Putamen (tissue), 1 donor: ENCODE results near the gene SLC51A.
"Not testable (repeated sequence)": the region's sequence is repeated elsewhere in the genome, so short reads cannot be mapped to it uniquely, and the experiment has no call there.

ENCODE experiments used
- DNase-seq: peaks from one replicate; pipeline ENCODE4 v3.0.0-alpha.2; 2016; ENCODE audit warnings: low spot score

The SLC51A gene

GRCh38 chr3:196216089-196216564 is at the start of gene SLC51A:
Gene SLC51A (plus strand): TSS chr3:196216534. CDS start chr3:196216713, 179 bp downstream.
- DNase-seq: no peak

DNA sequence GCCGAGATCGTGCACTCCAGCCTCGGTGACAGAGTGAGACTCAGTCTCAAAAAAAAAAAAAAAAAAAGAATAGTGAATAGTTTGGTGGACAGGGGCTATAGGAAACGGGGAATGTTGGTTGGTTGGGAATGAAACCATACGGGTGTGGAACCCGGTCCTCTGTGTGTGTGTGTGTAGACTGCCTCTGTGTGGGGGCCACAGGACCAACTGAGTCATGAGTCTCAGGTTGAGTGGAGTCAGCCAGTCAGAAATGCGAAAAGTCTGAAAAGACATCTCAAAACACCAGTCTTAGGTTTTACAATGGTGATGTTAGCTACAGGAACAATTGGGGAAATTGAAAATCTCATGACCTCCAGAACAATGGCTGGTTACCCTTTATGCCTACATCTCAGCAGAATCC is 49.6 kb upstream of the SLC51A start:
- DNase-seq: no peak

GRCh38 chr3:196168808-196169391 is 47.4 kb upstream of the SLC51A start:
- DNase-seq: no peak

DNA sequence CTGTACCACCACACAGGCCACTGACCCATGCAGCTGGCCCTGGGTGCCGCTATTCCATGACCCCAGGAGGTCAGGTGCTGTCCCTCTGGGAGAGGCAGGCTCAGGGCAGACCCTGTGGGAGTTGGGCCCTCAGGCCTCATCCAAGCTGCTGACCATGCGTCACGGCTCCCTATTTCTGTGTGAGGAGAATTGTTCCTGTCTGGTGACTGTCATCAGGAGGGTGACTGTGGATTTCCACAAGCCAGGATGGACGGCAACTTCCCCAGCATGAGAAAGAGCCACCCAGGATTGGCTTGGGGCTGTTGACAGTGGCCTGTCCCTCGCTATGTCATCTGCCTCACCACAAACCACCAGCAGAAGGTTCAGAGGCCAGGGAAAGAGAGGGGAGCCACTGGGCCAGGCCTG is 46.5 kb upstream of the SLC51A start:
- DNase-seq: no peak

DNA sequence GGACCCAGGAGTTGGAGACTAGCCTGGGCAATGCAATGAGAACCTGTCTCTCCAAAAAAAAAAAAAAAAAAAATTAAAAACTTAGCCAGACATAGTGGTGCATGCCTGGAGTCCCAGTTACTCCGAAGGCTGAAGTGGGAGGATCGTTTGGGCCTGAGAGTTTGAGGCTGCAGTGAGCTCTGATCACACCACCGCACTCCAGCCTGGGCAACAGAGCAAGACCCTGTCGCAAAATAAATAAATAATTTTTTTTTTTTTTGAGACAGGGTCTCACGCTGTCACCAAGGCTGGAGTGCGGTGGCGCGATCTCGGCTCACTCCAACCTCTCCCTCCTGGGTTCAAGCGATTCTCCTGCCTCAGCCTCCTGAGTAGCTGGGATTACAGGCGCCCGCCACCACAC is 46.0 kb upstream of the SLC51A start:
- DNase-seq: not testable (repeated sequence)

DNA sequence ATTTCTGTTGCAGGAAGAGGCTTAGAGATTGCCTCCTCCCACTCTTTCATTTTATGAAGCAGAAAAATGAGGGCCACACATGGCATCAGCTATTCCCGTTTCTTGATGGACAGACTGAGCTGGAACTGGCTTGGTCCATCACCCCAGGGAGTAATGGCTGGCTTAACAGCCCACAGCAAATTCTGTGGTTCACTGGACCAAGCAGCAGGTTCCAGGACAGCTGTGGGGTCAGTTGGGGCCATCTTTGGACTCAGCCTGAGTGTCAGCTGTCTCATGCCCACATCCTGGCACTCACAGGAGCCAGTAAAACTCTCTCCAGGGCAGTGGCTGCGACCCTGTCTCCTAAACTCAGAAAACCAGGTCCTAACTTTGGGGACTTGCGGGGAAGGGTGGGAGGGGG is 41.7 kb upstream of the SLC51A start:
- no peak for DNase-seq

DNA sequence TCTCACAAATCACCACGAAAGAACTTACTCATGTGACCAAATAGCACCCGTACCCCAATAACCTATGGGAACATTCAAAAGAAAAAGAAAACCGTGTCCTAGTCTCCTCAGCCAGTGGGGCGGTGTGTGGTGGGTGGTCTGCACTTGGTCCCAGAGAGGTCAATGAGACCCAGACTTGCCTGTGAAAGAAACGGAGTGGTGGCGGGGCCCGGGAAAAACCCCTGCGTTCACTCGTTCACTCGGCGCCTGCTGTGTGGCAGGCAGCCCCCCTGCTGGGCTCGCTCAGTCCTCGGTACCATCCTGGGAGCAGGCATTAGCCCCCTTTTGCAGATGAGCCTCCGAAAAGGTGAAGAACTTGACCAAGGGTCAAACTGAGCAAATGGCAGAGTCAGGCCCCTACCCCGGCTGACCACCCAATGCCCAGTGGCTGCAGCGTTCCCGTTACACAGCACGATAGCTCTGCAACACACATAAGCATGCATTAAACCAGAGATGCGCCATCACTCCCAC is 41.2 kb upstream of the SLC51A start:
- no peak for DNase-seq

DNA sequence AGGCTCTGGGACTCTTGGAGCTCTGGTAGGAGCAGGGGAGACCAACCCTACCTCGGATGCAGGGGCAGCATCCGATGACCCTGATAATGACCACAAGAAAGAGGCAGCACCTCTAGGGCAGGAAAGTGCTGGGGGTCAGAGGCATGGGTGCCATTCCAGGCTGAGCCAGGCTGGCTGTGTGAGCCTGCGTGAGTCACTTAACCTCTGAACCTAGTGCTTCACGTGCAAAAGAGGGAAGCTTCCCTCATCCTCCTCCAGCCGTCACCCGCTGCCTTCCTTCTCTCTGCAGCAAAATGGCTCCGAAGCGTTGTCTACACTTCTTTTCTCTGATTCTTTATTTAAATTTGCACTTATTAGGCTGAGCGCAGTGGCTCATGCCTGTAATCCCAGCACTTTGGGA is 40.6 kb upstream of the SLC51A start:
- no peak for DNase-seq

GRCh38 chr3:196177567-196177966 is 38.8 kb upstream of the SLC51A start:
- DNase-seq: no peak

GRCh38 chr3:196177967-196178366 is 38.4 kb upstream of the SLC51A start:
- no peak for DNase-seq

GRCh38 chr3:196178993-196179379 is 37.3 kb upstream of the SLC51A start:
- DNase-seq: no peak

GRCh38 chr3:196179380-196180308 is 36.7 kb upstream of the SLC51A start:
- DNase-seq: peak; percentile 85

GRCh38 chr3:196180346-196180745 is 36.0 kb upstream of the SLC51A start:
- no peak for DNase-seq

DNA sequence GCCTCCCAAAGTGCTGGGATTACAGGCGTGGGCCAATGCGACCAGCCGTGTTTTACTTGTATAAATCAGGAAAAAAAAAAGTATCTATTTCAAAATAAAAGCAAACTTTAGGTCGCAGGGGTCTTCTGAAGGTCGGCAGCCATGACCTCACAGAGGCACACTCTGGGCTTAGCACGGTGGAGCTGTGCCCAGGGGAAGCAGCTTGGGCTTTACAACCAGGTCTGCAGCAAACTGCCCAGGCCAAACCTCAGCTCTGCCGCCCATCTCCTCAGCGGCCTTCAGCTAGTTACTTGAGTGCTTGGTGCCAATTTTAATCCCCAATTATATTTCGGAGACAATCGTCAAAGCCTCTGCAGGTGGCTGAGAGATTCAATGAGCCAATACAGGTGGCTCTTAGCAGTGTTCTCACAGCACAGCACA is 35.2 kb upstream of the SLC51A start:
- DNase-seq: no peak

- DNase-seq: not testable (repeated sequence)
These were observed 32.2 kb upstream of the SLC51A start for GRCh38 chr3:196184169-196184432.

DNA sequence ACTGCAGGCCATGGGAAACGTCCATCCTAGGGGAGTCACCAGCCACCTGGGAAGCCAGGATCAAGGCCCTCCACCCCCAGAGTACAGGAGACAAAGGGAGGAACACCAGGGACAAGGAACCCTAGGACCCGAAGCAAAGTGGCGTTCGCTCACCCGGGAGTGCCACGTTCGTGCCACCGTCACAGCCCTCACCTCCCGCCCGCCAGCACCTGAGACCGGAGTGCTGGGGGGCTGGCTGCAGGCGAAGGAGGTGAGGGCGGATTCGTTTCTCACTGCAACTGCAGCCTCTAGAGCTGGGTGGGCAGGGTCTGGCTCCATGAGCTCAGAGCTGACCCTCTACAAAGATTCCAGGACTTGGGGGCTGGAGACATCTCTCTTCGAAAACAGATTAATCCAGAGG is 31.5 kb upstream of the SLC51A start:
- DNase-seq: no peak

DNA sequence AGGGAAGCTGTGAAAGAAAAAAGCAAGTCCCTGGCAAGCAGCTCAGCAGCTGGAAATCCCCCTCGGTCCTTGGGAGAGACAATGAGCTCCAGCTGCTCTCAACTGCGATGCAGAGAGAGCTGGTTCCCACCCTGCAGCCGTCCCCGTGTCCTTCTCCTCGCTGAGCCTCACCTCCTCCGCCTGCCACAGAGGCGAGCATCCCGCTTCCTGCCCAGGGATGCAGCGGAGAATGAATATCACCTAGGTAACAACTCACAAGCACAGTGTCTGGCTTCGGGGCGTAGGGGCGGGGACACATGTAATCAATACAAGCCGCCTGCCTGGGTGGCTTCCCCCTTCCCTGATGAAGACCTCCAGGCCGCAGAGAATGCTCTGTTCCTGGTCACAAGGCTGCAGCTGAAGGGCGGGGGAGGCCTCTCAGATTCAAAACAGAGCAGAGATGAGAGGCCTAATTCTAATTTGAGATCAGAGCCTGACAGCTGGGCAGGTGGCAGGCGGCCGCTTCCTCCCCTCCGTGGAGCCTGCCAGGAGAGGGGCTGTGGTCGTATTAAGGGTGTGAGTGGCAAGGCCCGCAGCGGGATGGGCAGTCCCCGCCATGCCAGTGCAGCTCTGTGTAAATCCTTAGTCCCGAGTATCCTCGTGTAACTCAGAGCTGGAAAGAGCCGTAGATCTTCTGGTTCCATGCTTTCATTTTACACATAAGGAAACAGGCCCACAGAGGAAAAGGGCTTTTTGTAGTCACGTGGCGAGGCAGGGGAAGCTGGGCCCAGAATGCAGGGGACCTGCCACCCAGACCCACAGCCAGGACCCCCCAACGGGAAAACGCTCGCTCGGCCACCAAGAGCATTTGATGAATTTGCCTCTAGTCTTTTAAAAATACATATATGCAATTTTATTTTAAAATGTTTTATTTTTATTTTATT is 29.4 kb upstream of the SLC51A start:
- peak; percentile 20 for DNase-seq

- DNase-seq: peak; percentile 42
These were observed 26.6 kb upstream of the SLC51A start for GRCh38 chr3:196189566-196190347.

GRCh38 chr3:196192036-196192523 is 24.3 kb upstream of the SLC51A start:
- DNase-seq: no peak

DNA sequence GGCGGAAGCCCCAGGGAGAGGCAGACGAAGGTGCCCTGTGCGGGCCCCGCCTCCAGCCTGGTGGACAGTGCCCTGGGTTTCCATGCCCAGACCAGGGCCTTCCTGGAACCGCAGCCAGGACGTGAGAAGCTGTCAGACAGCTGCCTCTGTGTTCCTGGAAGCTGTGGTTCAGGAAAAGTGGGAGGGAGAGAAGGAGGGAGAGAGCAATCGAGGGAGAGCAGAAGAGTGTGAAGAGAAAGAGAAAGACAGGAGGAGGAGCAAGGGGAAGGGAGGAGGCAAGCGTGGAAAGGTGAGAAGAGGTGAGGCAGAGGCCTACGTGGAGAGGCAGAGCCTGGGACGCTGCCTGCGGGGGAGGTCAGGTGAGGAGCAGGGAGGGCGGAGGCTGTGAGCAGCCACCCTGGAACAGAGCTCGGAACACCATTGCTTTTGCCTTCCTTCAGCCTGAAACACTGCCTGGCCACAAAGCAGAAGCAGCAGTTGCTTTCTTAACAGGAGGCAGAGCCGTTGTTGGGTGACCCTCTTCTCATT is 23.7 kb upstream of the SLC51A start:
- peak; percentile 49 for DNase-seq

DNA sequence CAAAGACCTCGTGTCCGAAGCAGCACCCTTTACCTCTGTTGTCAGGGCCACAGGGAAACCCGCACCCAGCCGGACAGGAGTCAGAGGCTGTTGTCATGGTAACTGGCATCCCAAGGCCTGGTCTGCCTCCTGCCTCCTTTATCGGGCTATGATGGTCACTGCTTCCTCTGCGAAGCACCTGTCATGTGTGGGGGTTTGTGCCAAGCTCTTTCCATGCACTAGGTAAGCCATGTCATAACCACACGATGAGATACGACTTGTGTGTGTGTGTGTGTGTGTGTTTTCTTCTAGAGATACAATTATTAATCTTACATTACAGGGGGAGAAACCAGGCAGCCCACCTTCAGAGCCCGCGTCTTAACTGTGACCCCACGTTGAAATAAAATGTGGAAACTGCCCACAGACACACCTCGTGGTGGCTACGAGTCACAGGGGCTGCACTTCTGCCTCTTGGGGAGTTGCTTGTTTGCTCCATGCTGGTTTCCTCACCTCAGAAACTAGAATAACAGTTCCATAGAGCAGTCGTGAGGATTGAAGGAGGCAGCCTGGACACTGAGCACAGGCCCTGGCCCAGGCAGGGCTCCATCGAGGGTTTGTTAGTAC is 23.1 kb upstream of the SLC51A start:
- DNase-seq: no peak
